Measurements from ENCODE around the gene FAM241A.

DNA sequence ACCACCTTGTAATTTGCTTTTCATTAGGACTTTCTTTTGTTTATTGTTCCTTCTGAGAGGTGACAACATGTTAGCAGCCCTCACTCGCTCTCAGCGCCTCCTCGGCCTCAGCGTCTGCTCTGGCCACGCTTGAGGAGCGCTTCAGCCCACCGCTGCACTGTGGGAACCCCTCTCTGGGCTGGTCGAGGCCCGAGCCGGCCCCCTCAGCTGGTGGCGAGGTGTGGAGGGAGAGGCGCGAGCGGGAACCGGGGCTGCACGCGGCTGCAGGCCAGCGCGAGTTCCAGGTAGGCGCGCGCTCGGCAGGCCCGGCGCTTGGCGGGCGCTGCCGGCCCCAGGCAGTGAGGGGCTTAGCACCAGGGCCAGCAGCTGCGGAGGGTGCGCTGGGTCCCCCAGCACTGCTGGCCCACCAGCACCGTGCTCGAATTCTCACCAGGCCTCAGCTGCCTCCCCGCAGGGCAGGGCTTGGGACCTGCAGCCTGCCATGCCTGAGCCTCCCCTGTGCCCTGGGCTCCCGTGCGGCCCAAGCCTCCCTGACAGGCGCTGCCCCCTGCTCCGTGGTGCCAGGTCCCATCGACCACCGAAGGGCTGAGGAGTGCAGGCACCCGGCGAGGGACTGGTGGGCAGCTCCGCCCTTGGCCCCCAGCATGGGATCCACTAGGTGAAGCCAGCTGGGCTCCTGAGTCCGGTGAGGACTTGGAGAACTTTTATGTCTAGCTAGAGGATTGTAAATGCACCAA lies 77.1 kb downstream of the FAM241A start:
- TF ChIP-seq CTCF (IDR thresholded peaks at IDR 0.05) (no peak), EZH2 (IDR thresholded peaks at IDR 0.05; ENCODE audit: borderline replicate concordance, insufficient read depth, low read depth, low read length, poor library complexity, severe bottlenecking) (no peak)

Data from B cell (primary cell).